PC-3 (cell line): ENCODE measurements around the gene LAMA5. TPM values are rescaled to one million over a fixed set of nuclear protein-coding genes. Genes with fewer than 3 reads are reported as not detected.

Experiments
- ATAC-seq: fragments of 200-7000 bp; cut with Tn5 transposase; 2 replicates; pipeline ENCODE4 v1.9.1; 2020; ENCODE audit warnings: mild to moderate bottlenecking, moderate library complexity
- BruUV-seq: library from RNA; stranded (reverse); fragments of 400-500 nt; replicated peaks from 2 replicates; lab custom pipeline; 2021; lab: Mats Ljungman, UMichigan
- CTCF ChIA-PET: fragments of 300-600 bp; sonication (Branson Sonifier 250); formaldehyde crosslinking; loops from one replicate; lab custom pipeline; 2022; ENCODE audit warnings: antibody characterized with exemption; lab: Charles Lee
- POLR2A ChIA-PET: fragments of 300-600 bp; sonication (Branson Sonifier 250); formaldehyde crosslinking; loops from one replicate; lab custom pipeline; 2022; ENCODE audit warnings: antibody characterized with exemption; ENCODE audit not compliant: unreplicated experiment; lab: Charles Lee
- DNase-seq: peaks from one replicate; pipeline ENCODE4 v3.0.0-alpha.2; 2015
- H2AFZ ChIP-seq: fragments of 300-600 bp; sonication (generic); 2 replicates; pipeline ENCODE4 v1.6.0; 2016; ENCODE audit warnings: antibody characterized with exemption, low read length
- H3F3A ChIP-seq: fragments of 300-600 bp; sonication (generic); one replicate; pipeline ENCODE4 v1.6.0; 2017; ENCODE audit warnings: antibody characterized with exemption, low read length, control low read depth, mild to moderate bottlenecking; ENCODE audit not compliant: unreplicated experiment
- H3K27ac ChIP-seq: fragments of 300-600 bp; sonication (generic); 2 replicates; pipeline ENCODE4 v1.5.1; 2016; ENCODE audit warnings: mild to moderate bottlenecking, low read length
- H3K27me3 ChIP-seq: fragments of 300-600 bp; sonication (generic); 2 replicates; pipeline ENCODE4 v1.6.1; 2016; ENCODE audit warnings: low read length, mixed read lengths
- H3K36me3 ChIP-seq: fragments of 300-600 bp; sonication (generic); 2 replicates; pipeline ENCODE4 v1.6.1; 2016; ENCODE audit warnings: low read depth, mixed run types, low read length, mixed read lengths
- H3K4me1 ChIP-seq: fragments of 300-600 bp; sonication (generic); 2 replicates; pipeline ENCODE4 v1.5.1; 2016; ENCODE audit warnings: low read length; ENCODE audit not compliant: insufficient read depth
- H3K4me2 ChIP-seq: fragments of 300-600 bp; sonication (generic); 2 replicates; pipeline ENCODE4 v1.6.0; 2016; ENCODE audit warnings: low read length
- H3K4me3 ChIP-seq: fragments of 300-600 bp; sonication (generic); 2 replicates; pipeline ENCODE4 v1.5.1; 2016; ENCODE audit warnings: mild to moderate bottlenecking, low read length, mixed read lengths
- H3K79me2 ChIP-seq: fragments of 300-600 bp; sonication (generic); 2 replicates; pipeline ENCODE4 v1.6.1; 2017; ENCODE audit warnings: low read length, mixed read lengths
- H3K9ac ChIP-seq: fragments of 300-600 bp; sonication (generic); 2 replicates; pipeline ENCODE4 v1.6.0; 2016; ENCODE audit warnings: mild to moderate bottlenecking, low read length
- H3K9me2 ChIP-seq: fragments of 300-600 bp; sonication (generic); replicated peaks from 2 replicates; pipeline ENCODE4 v1.6.1; 2016; ENCODE audit warnings: mixed run types, low read length, mixed read lengths
- H3K9me3 ChIP-seq: fragments of 300-600 bp; sonication (generic); 2 replicates; pipeline ENCODE4 v1.6.1; 2016; ENCODE audit warnings: low read length, mixed read lengths
- H4K20me1 ChIP-seq: fragments of 300-600 bp; sonication (generic); 2 replicates; pipeline ENCODE4 v1.6.1; 2016; ENCODE audit warnings: low read length, mixed read lengths
- CTCF ChIP-seq: fragments of 300-600 bp; sonication (generic); conservative IDR thresholded peaks from 2 replicates; pipeline ENCODE4 v1.5.1; 2017; ENCODE audit warnings: antibody characterized with exemption, low read depth, mild to moderate bottlenecking, low read length
- EZH2 ChIP-seq: fragments of 300-600 bp; sonication (generic); IDR thresholded peaks from one replicate; pipeline ENCODE4 v1.6.1; 2017; ENCODE audit warnings: antibody characterized with exemption, mild to moderate bottlenecking, low read length; ENCODE audit not compliant: unreplicated experiment
- EZH2phosphoT487 ChIP-seq: fragments of 300-600 bp; sonication (generic); IDR thresholded peaks from 2 replicates; pipeline ENCODE4 v1.6.1; 2018; ENCODE audit warnings: mild to moderate bottlenecking, antibody characterized with exemption, low read length, borderline replicate concordance
- intact Hi-C: fragments of 100-400 bp; cut with micrococcal nuclease; formaldehyde crosslinking; loops from 2 replicates; pipeline ENCODE4 v1.9.0; 2023
- total RNA-seq: library from RNA; depleted of rRNA; stranded (reverse); fragments of >200 nt; gene quantifications from 2 replicates; pipeline ENCODE4 v1.2.3, GENCODE V29; 2014

The LAMA5 gene
- total RNA-seq, 1 experiment from 2014 or later: 196 TPM

GRCh38 chr20:62398120-62398821 is 31.2 kb upstream of the LAMA5 start:
- no peaks in the 10 kb centered on the region for H3K79me2 ChIP-seq
- no peak overlapping the region for H2AFZ ChIP-seq
- no peak overlapping the region for H3K9ac ChIP-seq
- no peaks in the 10 kb centered on the region for H4K20me1 ChIP-seq
- no peaks in the 10 kb centered on the region for H3K27me3 ChIP-seq
- H3K9me2 ChIP-seq: no peaks in the 10 kb centered on the region
- DNase-seq: no peak
- peaks cover 3% of the 10 kb centered on the region; the same call in 1 of the 2 replicates for H3K36me3 ChIP-seq
- ATAC-seq: no peak
- no peak overlapping the region for H3K27ac ChIP-seq
- no TSS peak for BruUV-seq
- H3K4me2 ChIP-seq: no peak overlapping the region
- no peaks in the 10 kb centered on the region for H3F3A ChIP-seq
- intact Hi-C loops: no loop called here
- ChIA-PET POLR2A (no interaction called here), CTCF (no interaction called here)
- TF ChIP-seq EZH2phosphoT487: no peak
- TF ChIP-seq EZH2: no peak
- TF ChIP-seq CTCF: no peak
- no peaks in the 10 kb centered on the region for H3K4me1 ChIP-seq
- no peaks in the 10 kb centered on the region for H3K9me3 ChIP-seq
- no peak overlapping the region for H3K4me3 ChIP-seq

DNA sequence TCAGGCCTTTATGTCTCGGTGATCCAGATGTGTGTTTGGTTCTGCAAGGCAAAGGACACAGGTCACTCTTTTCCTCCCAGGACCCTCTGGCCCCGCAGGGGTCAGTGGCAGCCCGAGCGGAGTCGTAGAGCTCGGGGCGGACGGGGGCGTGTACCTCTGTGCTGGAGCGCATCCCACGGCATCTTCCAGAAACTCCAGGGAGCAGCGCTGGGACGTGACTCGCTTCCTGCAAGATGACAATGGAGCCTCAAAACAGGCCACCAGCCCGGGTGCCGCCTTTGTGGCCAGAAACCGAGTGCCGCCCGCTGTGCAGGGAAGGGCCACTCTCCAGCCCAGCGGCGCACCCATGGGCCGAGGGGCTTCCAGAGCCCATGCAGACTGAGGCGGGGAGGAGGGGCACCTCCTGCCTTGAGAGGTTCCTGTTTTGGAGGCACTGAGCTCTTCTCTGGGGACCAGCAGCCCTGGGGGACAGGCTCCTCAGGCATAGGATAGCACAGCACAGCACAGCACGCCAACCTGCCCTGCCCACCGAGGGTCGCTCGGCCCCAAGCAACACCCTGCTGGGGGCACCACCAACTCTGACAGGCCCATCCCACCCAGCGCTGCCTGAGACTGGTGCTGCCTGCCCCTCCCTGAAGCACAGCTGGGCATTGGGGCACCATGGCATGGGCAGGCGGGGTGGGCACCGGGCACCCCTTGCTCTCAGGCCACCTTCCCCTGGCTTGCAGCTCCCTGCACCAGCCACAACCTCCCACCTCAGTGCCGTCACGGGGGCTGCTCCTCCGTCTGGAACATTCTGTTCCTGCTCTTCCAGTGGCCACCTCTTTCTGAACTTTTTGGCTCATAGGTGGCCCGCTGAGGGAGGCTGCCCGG is 29.5 kb upstream of the LAMA5 start:
- BruUV-seq: no TSS peak
- TF ChIP-seq EZH2phosphoT487 (no peak), EZH2 (no peak), CTCF (no peak)
- Histone ChIP-seq H3K36me3 (no peaks in the 10 kb centered on the region), H3K27ac (no peak overlapping the region), H3K9me2 (no peaks in the 10 kb centered on the region), H3K4me2 (no peak overlapping the region), H2AFZ (no peak overlapping the region), H3F3A (no peaks in the 10 kb centered on the region), H3K79me2 (no peaks in the 10 kb centered on the region), H4K20me1 (no peaks in the 10 kb centered on the region), H3K9ac (no peak overlapping the region), H3K4me1 (no peaks in the 10 kb centered on the region), H3K9me3 (no peaks in the 10 kb centered on the region), H3K4me3 (no peak overlapping the region), H3K27me3 (no peaks in the 10 kb centered on the region)
- intact Hi-C loops: no loop called here
- ATAC-seq (no peak), DNase-seq (no peak)
- ChIA-PET POLR2A (no interaction called here), CTCF (no interaction called here)
